Measurements from ENCODE around the gene MICU1.
A peak's percentile ranks its signal among the peaks of the same experiment; 100 is the strongest.
"Not testable (repeated sequence)": the region's sequence is repeated elsewhere in the genome, so short reads cannot be mapped to it uniquely, and the experiment has no call there.

The MICU1 gene

DNA sequence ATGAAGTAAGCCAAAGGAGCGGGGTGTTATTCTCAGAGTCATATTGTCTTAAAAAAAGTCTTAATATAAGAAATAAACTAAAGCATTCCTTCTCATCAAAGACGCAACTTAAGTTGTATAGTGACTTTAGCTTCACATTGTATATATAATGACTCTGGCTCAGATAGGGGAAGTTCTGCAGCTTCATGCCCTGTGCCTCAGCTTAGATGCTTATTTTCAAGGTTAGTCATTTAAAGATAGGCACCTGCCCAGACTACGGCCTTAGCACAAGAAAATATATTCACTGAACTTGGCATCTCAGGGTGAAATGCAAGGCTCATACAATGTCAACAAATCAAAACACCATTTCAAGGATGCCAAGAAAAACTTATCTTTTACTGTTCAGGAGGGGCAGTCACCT is 218.4 kb downstream of the MICU1 start:
- Histone ChIP-seq H3K9ac (no peak overlapping the region), H4K20me1 (no peaks in the 10 kb centered on the region), H3K4me3 (no peak overlapping the region), H3K4me2 (no peak overlapping the region), H3K4me1 (no peaks in the 10 kb centered on the region), H3K9me3 (replicated peaks in 1 of 11) (peaks cover 0 to 6% (median 0%) of the 10 kb centered on the region in 11 experiments; a peak in 1 of 22 replicates), H3K27me3 (no peaks in the 10 kb centered on the region), H3K36me3 (peaks cover 0 to 72% (median 8%) of the 10 kb centered on the region in 11 experiments; a peak in 16 of 22 replicates), H3K27ac (no peak overlapping the region)
- no peak for TF ChIP-seq Cebpa-rat (IDR thresholded peaks at IDR 0.05)

DNA sequence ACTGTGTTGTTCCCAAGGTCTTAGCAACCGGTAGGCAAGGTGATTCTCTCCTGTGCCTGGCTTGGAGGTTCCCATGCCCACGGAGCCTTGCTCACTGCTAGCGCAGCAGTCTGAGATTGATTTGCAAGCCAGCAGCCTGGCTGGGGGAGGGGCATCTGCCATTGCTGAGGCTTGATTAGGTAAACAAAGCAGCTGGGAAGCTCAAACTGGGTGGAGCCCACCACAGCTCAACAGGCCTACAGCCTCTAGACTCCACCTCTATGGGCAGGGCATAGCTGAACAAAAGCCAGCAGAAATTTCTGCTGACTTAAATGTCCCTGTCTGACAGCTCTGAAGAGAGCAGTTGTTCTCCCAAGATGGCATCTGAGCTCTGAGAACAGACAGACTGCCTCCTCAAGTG is 230.3 kb downstream of the MICU1 start:
- H3K36me3 ChIP-seq, result peaks cover 5 to 47% (median 10%) of the 10 kb centered on the region in 11 experiments; a peak in 17 of 22 replicates
- H3K9ac ChIP-seq, H3K27me3 ChIP-seq, H3K4me2 ChIP-seq, H3K4me3 ChIP-seq, H3K4me1 ChIP-seq, H4K20me1 ChIP-seq, H3K27ac ChIP-seq: not testable (repeated sequence)
- H3K9me3 ChIP-seq (replicated peaks in 1 of 11), result peaks cover 4 to 14% (median 10%) of the 10 kb centered on the region in 11 experiments; a peak in 16 of 22 replicates

DNA sequence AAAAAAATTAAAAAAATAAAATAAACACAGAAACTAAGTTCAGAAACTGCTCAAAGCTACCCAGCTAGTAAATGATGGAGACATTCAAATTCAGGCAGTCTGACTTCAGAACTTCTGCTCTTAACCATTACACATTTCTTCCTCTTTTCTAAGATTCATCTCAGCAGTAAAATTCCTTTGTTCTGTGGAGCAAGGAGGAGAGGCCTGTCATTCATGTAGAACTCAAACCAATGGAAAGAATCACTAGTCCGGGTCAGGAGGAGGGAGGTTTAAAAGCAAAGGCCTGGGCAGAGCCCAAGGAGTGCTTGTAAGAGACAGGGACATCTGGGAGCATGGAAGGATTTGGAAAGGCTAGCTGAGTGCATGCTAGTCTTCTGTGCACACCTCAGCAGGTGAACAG is 233.3 kb downstream of the MICU1 start:
- TF ChIP-seq Cebpa-rat (IDR thresholded peaks at IDR 0.05), result no peak
- Histone ChIP-seq H3K4me3 (no peak overlapping the region), H4K20me1 (no peaks in the 10 kb centered on the region)

GRCh38 chr10:72390764-72391163 is 235.1 kb downstream of the MICU1 start:
- no peaks in the 10 kb centered on the region for H4K20me1 ChIP-seq

More for the DNA sequence above, 233.3 kb downstream of the MICU1 start:
- Histone ChIP-seq H3K36me3 (peaks cover 5 to 45% (median 10%) of the 10 kb centered on the region in 11 experiments; a peak in 17 of 22 replicates), H3K4me1 (peaks cover 0 to 16% (median 2%) of the 10 kb centered on the region in 10 experiments; a peak in 6 of 20 replicates), H3K9me3 (replicated peaks in 1 of 11) (peaks cover 4 to 14% (median 10%) of the 10 kb centered on the region in 11 experiments; a peak in 16 of 22 replicates), H3K4me2 (no peak overlapping the region), H3K9ac (no peak overlapping the region), H3K27ac (no peak overlapping the region), H3K27me3 (no peaks in the 10 kb centered on the region)

GRCh38 chr10:72389716-72390115 is 236.2 kb downstream of the MICU1 start:
- H3K36me3 ChIP-seq, result peaks cover 0 to 27% (median 0%) of the 10 kb centered on the region in 11 experiments; a peak in 4 of 22 replicates
- H3K9me3 ChIP-seq (replicated peaks in 1 of 11), result peaks cover 0 to under 1% (median 0%) of the 10 kb centered on the region in 11 experiments; a peak in 1 of 22 replicates
- no peak overlapping the region for H3K4me2 ChIP-seq
- peaks cover 5 to 25% (median 10%) of the 10 kb centered on the region in 10 experiments; a peak in 15 of 20 replicates for H3K4me1 ChIP-seq
- TF ChIP-seq Cebpa-rat (IDR thresholded peaks at IDR 0.05), result no peak
- H3K4me3 ChIP-seq, result no peak overlapping the region
- H3K27me3 ChIP-seq, result no peaks in the 10 kb centered on the region
- H3K9ac ChIP-seq, result no peak overlapping the region
- no peaks in the 10 kb centered on the region for H4K20me1 ChIP-seq
- no peak overlapping the region for H3K27ac ChIP-seq

More at GRCh38 chr10:72390764-72391163, 235.1 kb downstream of the MICU1 start:
- H3K9me3 ChIP-seq (replicated peaks in 1 of 11), result peaks cover 4 to 11% (median 7%) of the 10 kb centered on the region in 11 experiments; a peak in 15 of 22 replicates
- no peak for TF ChIP-seq Cebpa-rat (IDR thresholded peaks at IDR 0.05)
- H3K9ac ChIP-seq, result no peak overlapping the region
- no peak overlapping the region for H3K4me2 ChIP-seq
- H3K27me3 ChIP-seq, result no peaks in the 10 kb centered on the region
- H3K4me1 ChIP-seq, result peaks cover 0 to 17% (median 2%) of the 10 kb centered on the region in 10 experiments; a peak in 8 of 20 replicates
- peaks cover 5 to 38% (median 8%) of the 10 kb centered on the region in 11 experiments; a peak in 17 of 22 replicates for H3K36me3 ChIP-seq
- H3K27ac ChIP-seq, result no peak overlapping the region
- no peak overlapping the region for H3K4me3 ChIP-seq

DNA sequence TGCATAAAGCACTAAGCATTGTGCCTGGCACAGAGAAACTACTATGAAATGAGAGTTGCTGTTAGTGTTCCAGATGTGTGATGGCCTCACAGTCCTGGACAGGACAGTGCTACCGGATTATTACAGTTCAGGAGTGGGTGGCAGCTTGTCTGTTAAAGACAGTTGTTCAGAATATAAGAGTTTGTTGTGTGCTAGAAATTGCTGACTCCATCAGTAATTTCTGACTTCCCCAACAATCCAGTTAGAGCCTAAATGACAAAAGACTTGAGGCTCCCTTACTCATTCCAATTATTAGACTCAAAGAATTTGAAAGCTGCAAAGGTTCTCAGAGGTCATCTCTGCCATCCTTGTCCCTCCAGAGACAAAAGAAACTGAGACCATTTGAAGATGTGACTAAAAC is 236.9 kb downstream of the MICU1 start:
- TF ChIP-seq Cebpa-rat (IDR thresholded peaks at IDR 0.05), result no peak
- no peaks in the 10 kb centered on the region for H3K27me3 ChIP-seq
- H3K9me3 ChIP-seq (replicated peaks in 1 of 11), result no peaks in the 10 kb centered on the region
- peaks cover 5 to 25% (median 13%) of the 10 kb centered on the region in 10 experiments; a peak in 15 of 20 replicates for H3K4me1 ChIP-seq
- H4K20me1 ChIP-seq, result no peaks in the 10 kb centered on the region
- no peak overlapping the region for H3K4me3 ChIP-seq
- peaks cover 0 to 20% (median 0%) of the 10 kb centered on the region in 11 experiments; a peak in 4 of 22 replicates for H3K36me3 ChIP-seq
- H3K4me2 ChIP-seq, result peak overlapping the region in 1 of 11 experiments; percentile 6; a peak in 1 of 22 replicates
- no peak overlapping the region for H3K27ac ChIP-seq
- no peak overlapping the region for H3K9ac ChIP-seq

DNA sequence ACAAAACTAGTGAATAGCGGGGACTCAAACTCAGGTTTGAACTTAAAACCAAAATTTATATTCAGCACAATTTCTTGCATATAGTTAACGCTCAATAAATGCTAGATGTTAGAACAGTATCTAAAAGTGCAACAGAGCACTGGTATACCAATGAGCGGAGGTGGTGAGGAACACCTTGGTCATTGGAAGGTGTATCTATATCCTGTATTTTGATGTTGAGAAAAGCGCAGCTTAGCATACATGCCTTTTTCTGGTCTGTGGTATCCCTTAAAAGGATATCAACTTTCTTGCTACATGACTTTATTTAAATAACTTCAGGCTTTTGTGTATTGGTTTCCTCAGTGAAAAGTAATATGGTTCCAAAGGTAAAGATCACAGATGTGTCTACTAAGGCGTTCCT is 237.8 kb downstream of the MICU1 start:
- Histone ChIP-seq H4K20me1 (no peaks in the 10 kb centered on the region), H3K9me3 (replicated peaks in 1 of 11) (no peaks in the 10 kb centered on the region), H3K4me2 (no peak overlapping the region), H3K9ac (no peak overlapping the region), H3K4me3 (no peak overlapping the region), H3K36me3 (peaks cover 0 to 11% (median 0%) of the 10 kb centered on the region in 11 experiments; a peak in 2 of 22 replicates), H3K4me1 (peaks cover 5 to 24% (median 13%) of the 10 kb centered on the region in 10 experiments; a peak in 15 of 20 replicates), H3K27ac (no peak overlapping the region), H3K27me3 (no peaks in the 10 kb centered on the region)
- no peak for TF ChIP-seq Cebpa-rat (IDR thresholded peaks at IDR 0.05)

GRCh38 chr10:72386916-72387586 is 238.8 kb downstream of the MICU1 start:
- H3K27ac ChIP-seq, result no peak overlapping the region
- H3K4me1 ChIP-seq, result peaks cover 0 to 17% (median 12%) of the 10 kb centered on the region in 10 experiments; a peak in 13 of 20 replicates
- H3K27me3 ChIP-seq, result no peaks in the 10 kb centered on the region
- no peaks in the 10 kb centered on the region for H4K20me1 ChIP-seq
- TF ChIP-seq Cebpa-rat (IDR thresholded peaks at IDR 0.05), result no peak
- H3K4me2 ChIP-seq, result no peak overlapping the region
- no peaks in the 10 kb centered on the region for H3K9me3 ChIP-seq (replicated peaks in 1 of 11)
- peaks cover 0 to 10% (median 0%) of the 10 kb centered on the region in 11 experiments; a peak in 1 of 22 replicates for H3K36me3 ChIP-seq
- H3K4me3 ChIP-seq, result no peak overlapping the region
- no peak overlapping the region for H3K9ac ChIP-seq

DNA sequence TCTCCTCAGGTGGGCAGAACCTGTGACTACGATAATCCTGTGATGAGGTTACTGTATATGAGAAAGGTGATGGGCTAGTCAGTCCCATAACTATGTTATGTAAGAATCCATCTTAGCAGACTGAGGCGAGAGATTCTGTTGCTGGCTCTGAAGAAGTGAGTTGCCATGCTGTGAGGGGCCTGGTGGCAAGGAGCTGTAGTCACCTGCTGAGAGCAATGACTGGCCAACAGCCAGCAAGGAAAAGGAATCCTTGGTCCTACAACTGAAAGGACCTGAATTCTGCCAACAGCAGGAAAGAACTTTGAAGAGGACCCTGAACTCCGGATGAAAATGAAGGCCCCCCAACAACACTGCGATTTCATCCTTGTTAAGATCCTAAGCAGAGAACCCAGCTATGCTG is 240.2 kb downstream of the MICU1 start:
- Histone ChIP-seq H3K9me3 (replicated peaks in 1 of 11) (no peaks in the 10 kb centered on the region), H3K4me3 (no peak overlapping the region), H3K27ac (peak overlapping the region in 5 of 11 experiments; percentile 20 to 62 (median 35); a peak in 5 of 22 replicates), H3K4me2 (peak overlapping the region in 5 of 11 experiments; percentile 10 to 58 (median 47); a peak in 6 of 22 replicates), H3K9ac (no peak overlapping the region), H4K20me1 (no peaks in the 10 kb centered on the region), H3K4me1 (peaks cover 0 to 17% (median 12%) of the 10 kb centered on the region in 10 experiments; a peak in 13 of 20 replicates), H3K36me3 (peaks cover 0 to 12% (median 0%) of the 10 kb centered on the region in 11 experiments; a peak in 1 of 22 replicates), H3K27me3 (no peaks in the 10 kb centered on the region)
- TF ChIP-seq Cebpa-rat (IDR thresholded peaks at IDR 0.05), result no peak

DNA sequence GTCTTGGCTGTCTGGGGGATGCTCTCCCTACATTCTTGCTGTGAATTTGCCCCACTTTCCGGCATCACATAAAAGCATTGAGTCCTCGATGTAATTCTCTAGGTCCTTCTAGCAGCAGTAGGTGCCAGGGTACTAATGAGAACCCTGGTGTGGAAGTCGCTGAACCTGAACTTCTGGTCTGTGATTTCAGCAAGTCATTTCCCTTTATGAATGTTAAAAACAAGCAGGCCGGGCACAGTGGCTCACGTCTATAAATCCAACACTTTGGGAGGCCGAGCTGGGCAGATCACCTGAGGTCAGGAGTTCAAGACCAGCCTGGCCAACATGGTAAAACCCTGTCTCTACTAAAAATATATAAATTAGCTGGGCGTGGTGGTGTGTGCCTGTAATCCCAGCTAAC is 240.9 kb downstream of the MICU1 start:
- Histone ChIP-seq H3K27ac (peak overlapping the region in 7 of 11 experiments; percentile 20 to 62 (median 27); a peak in 9 of 22 replicates), H3K9ac (peak overlapping the region in 2 of 11 experiments; percentile 11 to 13; a peak in 2 of 22 replicates), H3K4me1 (peaks cover 0 to 17% (median 12%) of the 10 kb centered on the region in 10 experiments; a peak in 13 of 20 replicates), H3K4me2 (peak overlapping the region in 8 of 11 experiments; percentile 9 to 58 (median 21); a peak in 12 of 22 replicates), H3K36me3 (peaks cover 0 to 12% (median 0%) of the 10 kb centered on the region in 11 experiments; a peak in 1 of 22 replicates)
- H3K27me3 ChIP-seq; H4K20me1 ChIP-seq; H3K4me3 ChIP-seq; H3K9me3 ChIP-seq (replicated peaks in 1 of 11): not testable (repeated sequence)
